Fibroblast of the aortic adventitia (primary cell): Measurements from ENCODE around the gene NAPA. TPM values are rescaled to one million over a fixed set of nuclear protein-coding genes. Genes with fewer than 3 reads are reported as not detected.
A peak's percentile ranks its signal among the peaks of the same experiment; 100 is the strongest.

ENCODE experiments used
- DNase-seq: peaks from one replicate; pipeline ENCODE4 v3.0.0-alpha.2; 2010; ENCODE audit warnings: low read depth
- H3K4me3 ChIP-seq: 2 replicates; pipeline ENCODE4 v1.5.1; 2011; ENCODE audit warnings: low read depth, mild to moderate bottlenecking, control low read depth, low read length, moderate library complexity
- CTCF ChIP-seq: IDR thresholded peaks from 2 replicates; pipeline ENCODE4 v1.5.1; 2011; ENCODE audit warnings: mild to moderate bottlenecking, low read length, control low read depth, inconsistent platforms; ENCODE audit not compliant: insufficient read depth
- total RNA-seq: library from RNA; depleted of rRNA; stranded (reverse); fragments of >200 nt; gene quantifications from 2 replicates; pipeline ENCODE4 v1.2.3, GENCODE V29; 2012; ENCODE audit warnings: low replicate concordance

Gene NAPA
- total RNA-seq, 1 donor = 63.4 TPM

DNA sequence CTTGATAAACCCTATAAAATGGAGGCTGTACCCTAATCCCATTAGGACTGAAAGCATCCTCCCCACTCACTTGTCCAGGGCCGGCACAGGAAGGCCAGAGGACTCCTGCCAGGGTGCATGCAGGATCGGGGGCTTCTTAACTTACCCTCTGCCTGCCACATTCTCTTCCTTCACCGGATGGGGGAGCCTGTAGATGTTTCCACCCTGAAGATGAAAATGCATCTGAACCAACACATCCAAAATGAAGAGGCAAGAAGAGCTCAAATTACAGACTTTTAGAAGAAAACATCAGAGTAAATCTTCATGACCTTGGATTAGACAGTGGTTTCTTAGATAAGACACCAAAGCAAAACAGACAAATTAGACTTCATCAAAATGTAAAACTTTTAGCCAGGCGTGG is 25.9 kb upstream of the NAPA start:
- peak; percentile 61 for TF ChIP-seq CTCF
- no peak overlapping the region for H3K4me3 ChIP-seq
- DNase-seq = peak; percentile 62

GRCh38 chr19:47539747-47540311 is 25.0 kb upstream of the NAPA start:
- H3K4me3 ChIP-seq = no peak overlapping the region
- DNase-seq = no peak
- no peak for TF ChIP-seq CTCF

GRCh38 chr19:47538812-47539211 is 23.9 kb upstream of the NAPA start:
- no peak for DNase-seq
- no peak overlapping the region for H3K4me3 ChIP-seq
- TF ChIP-seq CTCF = no peak

DNA sequence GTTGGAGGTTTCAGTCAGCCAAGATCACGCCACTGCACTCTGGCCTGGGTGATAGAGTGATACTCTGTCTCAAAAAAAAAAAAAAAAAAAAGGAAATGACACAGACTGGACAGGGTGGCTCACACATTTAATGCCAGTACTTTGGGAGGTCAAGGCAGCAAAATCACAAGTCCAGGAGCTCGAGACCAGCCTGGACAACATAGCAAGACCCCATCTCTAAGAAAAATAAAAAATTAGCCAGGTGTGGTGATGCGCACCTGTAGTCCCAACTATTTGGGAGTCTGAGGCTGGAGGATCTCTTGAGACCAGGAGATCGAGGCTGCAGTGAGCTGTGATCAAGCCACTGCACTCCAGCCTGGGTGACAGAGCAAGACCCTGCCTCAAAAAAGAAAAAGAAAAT is 22.6 kb upstream of the NAPA start:
- no peak for DNase-seq
- H3K4me3 ChIP-seq = no peak overlapping the region
- TF ChIP-seq CTCF = no peak

DNA sequence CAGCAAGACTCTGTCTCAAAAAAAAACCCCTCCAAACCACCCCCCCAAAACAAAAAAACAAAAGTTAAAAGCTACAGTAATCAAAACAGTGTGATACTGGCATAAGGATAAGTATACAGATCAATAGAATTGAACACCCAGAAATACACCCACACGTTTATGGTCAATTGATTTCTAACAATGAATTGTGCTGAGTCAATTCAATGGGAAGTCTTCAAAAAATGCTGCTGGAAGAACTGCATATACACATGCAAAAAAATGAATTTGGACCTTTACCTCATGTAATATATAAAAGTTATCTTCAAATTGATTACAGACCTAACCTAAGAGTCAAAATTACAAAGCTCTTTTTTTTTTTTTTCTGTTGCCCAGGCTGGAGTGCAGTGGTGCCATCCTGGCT is 19.8 kb upstream of the NAPA start:
- DNase-seq = no peak
- H3K4me3 ChIP-seq = no peak overlapping the region
- TF ChIP-seq CTCF = no peak

GRCh38 chr19:47531640-47532387 is 17.0 kb upstream of the NAPA start:
- no peak overlapping the region for H3K4me3 ChIP-seq
- TF ChIP-seq CTCF = no peak
- DNase-seq = no peak
